HepG2 (cell line): ENCODE data around the gene EPN2. TPM values are rescaled to one million over a fixed set of nuclear protein-coding genes. Genes with fewer than 3 reads are reported as not detected.

Experiments used
- ARID2 ChIP-seq: sonication (generic); formaldehyde crosslinking; IDR thresholded peaks from 2 replicates; pipeline ENCODE4 v1.8.1; 2022; ENCODE audit warnings: mild to moderate bottlenecking, missing genetic modification reagents, borderline replicate concordance
- ARID5B ChIP-seq: IDR thresholded peaks from 2 replicates; pipeline ENCODE4 v1.4.0; 2020; ENCODE audit warnings: mild to moderate bottlenecking, missing genetic modification reagents
- FOXK2 ChIP-seq: fragments of 450-650 bp; IDR thresholded peaks from 2 replicates; pipeline ENCODE4 v1.6.1; 2016
- HHEX ChIP-seq: IDR thresholded peaks from 2 replicates; pipeline ENCODE4 v1.6.1; 2016; ENCODE audit warnings: control low read depth
- HMGXB3 ChIP-seq: sonication (generic); formaldehyde crosslinking; IDR thresholded peaks from 2 replicates; pipeline ENCODE4 v1.4.0; 2020; ENCODE audit warnings: missing genetic modification reagents, borderline replicate concordance
- JARID2 ChIP-seq: sonication (generic); formaldehyde crosslinking; IDR thresholded peaks from 2 replicates; pipeline ENCODE4 v1.8.1; 2023; ENCODE audit warnings: missing genetic modification reagents, inconsistent platforms; ENCODE audit not compliant: insufficient replicate concordance
- KLF16 ChIP-seq, 2 experiments: sonication (generic) in 1 of 2; formaldehyde crosslinking in 1 of 2; IDR thresholded peaks; 2 replicates each; pipeline versions ENCODE4 v1.6.1 to v1.8.0; 2016 to 2023; ENCODE audit warnings: missing genetic modification reagents in 2 of 2, missing compliant biosample characterization in 1 of 2
- MTF1 ChIP-seq: sonication (generic); formaldehyde crosslinking; IDR thresholded peaks from 2 replicates; pipeline ENCODE4 v1.5.0; 2020; ENCODE audit warnings: missing genetic modification reagents
- NBN ChIP-seq: fragments of 450-650 bp; conservative IDR thresholded peaks from 2 replicates; pipeline ENCODE4 v1.6.1; 2017
- NKX3-1 ChIP-seq: sonication (generic); formaldehyde crosslinking; IDR thresholded peaks from 2 replicates; pipeline ENCODE4 v1.5.0; 2020; ENCODE audit warnings: missing genetic modification reagents
- PCBP1 ChIP-seq: fragments of 200-400 bp; formaldehyde crosslinking; IDR thresholded peaks from 2 replicates; pipeline ENCODE4 v1.6.1; 2017; ENCODE audit warnings: mild to moderate bottlenecking, low read depth, low read length, borderline replicate concordance
- SIX1 ChIP-seq: sonication (generic); formaldehyde crosslinking; IDR thresholded peaks from 2 replicates; pipeline ENCODE4 v1.4.0; 2020; ENCODE audit warnings: missing genetic modification reagents, borderline replicate concordance
- SMARCE1 ChIP-seq: fragments of 450-650 bp; IDR thresholded peaks from 2 replicates; pipeline ENCODE4 v1.6.1; 2017; ENCODE audit warnings: borderline replicate concordance
- TSC22D2 ChIP-seq: sonication (generic); formaldehyde crosslinking; IDR thresholded peaks from 2 replicates; pipeline ENCODE4 v1.5.1; 2020; ENCODE audit warnings: missing genetic modification reagents, mild to moderate bottlenecking, borderline replicate concordance
- ZNF205 ChIP-seq: IDR thresholded peaks from 2 replicates; pipeline ENCODE4 v1.6.1; 2018; ENCODE audit warnings: missing biosample characterization, missing genetic modification reagents
- ZNF446 ChIP-seq: sonication (generic); formaldehyde crosslinking; IDR thresholded peaks from 2 replicates; pipeline ENCODE4 v1.5.0; 2020; ENCODE audit warnings: mild to moderate bottlenecking, missing genetic modification reagents
- ZNF558 ChIP-seq: sonication (generic); formaldehyde crosslinking; IDR thresholded peaks from 2 replicates; pipeline ENCODE4 v1.9.0; 2022; ENCODE audit warnings: mild to moderate bottlenecking, missing genetic modification reagents, borderline replicate concordance
- ZNF563 ChIP-seq: sonication (generic); formaldehyde crosslinking; IDR thresholded peaks from 2 replicates; pipeline ENCODE4 v1.8.0; 2022; ENCODE audit warnings: mild to moderate bottlenecking, moderate library complexity, missing genetic modification reagents
- ZNF768 ChIP-seq: sonication (generic); formaldehyde crosslinking; IDR thresholded peaks from 2 replicates; pipeline ENCODE4 v1.4.0; 2020; ENCODE audit warnings: missing genetic modification reagents
- ZNF773 ChIP-seq: sonication (generic); formaldehyde crosslinking; IDR thresholded peaks from 2 replicates; pipeline ENCODE4 v1.4.0; 2020; ENCODE audit warnings: missing genetic modification reagents, borderline replicate concordance
- ZNF782 ChIP-seq: sonication (generic); formaldehyde crosslinking; IDR thresholded peaks from 2 replicates; pipeline ENCODE4 v1.4.0; 2020; ENCODE audit warnings: missing genetic modification reagents, mild to moderate bottlenecking, borderline replicate concordance
- polyA plus RNA-seq, 8 experiments: library from polyadenylated mRNA; depleted of rRNA in 3 of 8; stranded (reverse) in 7 of 8; unstranded in 1 of 8; fragments of >200 nt; fragmentation: Illumina TruSeq in 4 of 8; extraction: Trizol in 4 of 8; gene quantifications; 2 replicates each; pipeline versions ENCODE4 v1.2.1 to v1.2.3, GENCODE V29; 2011 to 2016; ENCODE audit warnings: low read depth in 4 of 8, missing spikeins in 1 of 8, mixed read lengths in 1 of 8; ENCODE audit not compliant: insufficient read depth in 1 of 8
- total RNA-seq, 5 experiments: library from RNA; depleted of rRNA; stranded (reverse); fragments of >200 nt; fragmentation: Illumina TruSeq; extraction: Trizol; gene quantifications; 2 replicates each; pipeline ENCODE4 v1.2.3, GENCODE V29; 2016; ENCODE audit warnings: low read depth in 1 of 5

The EPN2 gene
- total and polyA plus RNA-seq, 2 of the 13 experiments (the other 11 are each of a cell fraction or from before 2014, with no cell fraction given), result 7.8 to 19.2 TPM

GRCh38 chr17:19377602-19378415 lies 140.6 kb downstream of the EPN2 start (continued):
- TF ChIP-seq SIX1 (CRISPR knock-in tag), result no peak
- TF ChIP-seq ZNF446, result 0 out of 2 replicates have a peak, but pooled peaks have one; percentile 28
- TF ChIP-seq ZNF773 (CRISPR knock-in tag), result peak; percentile 21; the same call in 1 of the 2 replicates
- peak; percentile 64; the same call in 1 of the 2 replicates for TF ChIP-seq NKX3-1
- TF ChIP-seq FOXK2, result no peak
- no peak for TF ChIP-seq SMARCE1
- TF ChIP-seq HHEX, result no peak
- peak; percentile 80; the same call in 1 of the 2 replicates for TF ChIP-seq ZNF563 (CRISPR knock-in tag)
- no peak for TF ChIP-seq TSC22D2 (CRISPR knock-in tag)
- TF ChIP-seq ZNF782, result peak; percentile 58; the same call in 1 of the 2 replicates
- TF ChIP-seq ARID2 (CRISPR knock-in tag), result no peak
- TF ChIP-seq ZNF768 (CRISPR knock-in tag), result no peak
- no peak for TF ChIP-seq NBN
- TF ChIP-seq JARID2 (CRISPR knock-in tag), result no peak
- TF ChIP-seq KLF16 (CRISPR knock-in tag; IDR thresholded peaks at IDR 0.05), result peak in 1 of 2 experiments; percentile 42; a peak in 1 of 4 replicates
- TF ChIP-seq PCBP1, result no peak
- no peak for TF ChIP-seq MTF1 (CRISPR knock-in tag)
- TF ChIP-seq ZNF558 (CRISPR knock-in tag), result 0 out of 2 replicates have a peak, but pooled peaks have one; percentile 42
- TF ChIP-seq ARID5B (CRISPR knock-in tag), result peak; percentile 51; the same call in 1 of the 2 replicates
- no peak for TF ChIP-seq ZNF205 (CRISPR knock-in tag)
- TF ChIP-seq HMGXB3 (CRISPR knock-in tag), result no peak
